Bronchial epithelial cell (primary cell): ENCODE data around the gene MYBPC3. TPM values are rescaled to one million over a fixed set of nuclear protein-coding genes. Genes with fewer than 3 reads are reported as not detected.

Source experiments
- DNase-seq: peaks from one replicate; pipeline ENCODE4 v3.0.0-alpha.2; 2010; ENCODE audit warnings: low read depth
- FAIRE-seq: peaks from 2 replicates; lab custom pipeline; 2011; peaks lifted over from hg19 to GRCh38; lab: Jason Lieb, UNC
- H3K27me3 ChIP-seq: 2 replicates; pipeline ENCODE4 v1.5.1; 2011; ENCODE audit warnings: low read length; ENCODE audit not compliant: control insufficient read depth, insufficient read depth
- H3K36me3 ChIP-seq: 2 replicates; pipeline ENCODE4 v1.5.1; 2011; ENCODE audit warnings: low read length; ENCODE audit not compliant: control insufficient read depth, insufficient read depth
- H3K4me3 ChIP-seq: 2 replicates; pipeline ENCODE4 v1.5.1; 2011; ENCODE audit warnings: mild to moderate bottlenecking, low read depth, low read length, control low read depth
- total RNA-seq: library from RNA; depleted of rRNA; stranded (reverse); fragments of >200 nt; gene quantifications from 2 replicates; pipeline ENCODE4 v1.2.1, GENCODE V29; 2014
- TF ChIP-seq, protein P1 (sequence below): IDR thresholded peaks from 2 replicates; pipeline ENCODE4 v1.5.1; 2011; ENCODE audit warnings: mild to moderate bottlenecking, moderate library complexity, low read length, control low read depth, inconsistent platforms; ENCODE audit not compliant: insufficient read depth, severe bottlenecking

The MYBPC3 gene
- total RNA-seq, 1 donor from 2014 or later, result under 0.01 TPM

DNA sequence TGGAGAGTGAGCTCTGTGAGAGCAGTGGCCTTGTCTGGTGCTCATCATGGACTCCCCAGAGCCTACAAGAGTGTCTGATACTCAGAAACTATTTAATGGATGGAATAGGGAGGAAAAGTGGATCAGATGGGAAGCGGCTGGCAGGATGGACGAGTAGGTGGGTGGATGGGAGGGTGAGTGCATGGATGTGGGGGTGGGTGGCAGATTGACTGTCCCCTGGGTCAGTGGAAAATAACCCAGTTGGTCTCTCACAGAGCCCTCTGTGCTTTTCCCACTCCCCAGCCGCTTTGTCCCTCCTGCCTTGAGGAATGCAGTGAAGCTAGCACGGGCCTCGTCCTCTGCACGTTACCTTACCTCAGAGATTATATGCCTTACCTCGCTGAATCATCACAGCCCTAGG is 19.9 kb upstream of the MYBPC3 start:
- Histone ChIP-seq H3K4me3 (no peak overlapping the region), H3K27me3 (no peaks in the 10 kb centered on the region), H3K36me3 (no peaks in the 10 kb centered on the region)
- TF ChIP-seq, protein P1, sequence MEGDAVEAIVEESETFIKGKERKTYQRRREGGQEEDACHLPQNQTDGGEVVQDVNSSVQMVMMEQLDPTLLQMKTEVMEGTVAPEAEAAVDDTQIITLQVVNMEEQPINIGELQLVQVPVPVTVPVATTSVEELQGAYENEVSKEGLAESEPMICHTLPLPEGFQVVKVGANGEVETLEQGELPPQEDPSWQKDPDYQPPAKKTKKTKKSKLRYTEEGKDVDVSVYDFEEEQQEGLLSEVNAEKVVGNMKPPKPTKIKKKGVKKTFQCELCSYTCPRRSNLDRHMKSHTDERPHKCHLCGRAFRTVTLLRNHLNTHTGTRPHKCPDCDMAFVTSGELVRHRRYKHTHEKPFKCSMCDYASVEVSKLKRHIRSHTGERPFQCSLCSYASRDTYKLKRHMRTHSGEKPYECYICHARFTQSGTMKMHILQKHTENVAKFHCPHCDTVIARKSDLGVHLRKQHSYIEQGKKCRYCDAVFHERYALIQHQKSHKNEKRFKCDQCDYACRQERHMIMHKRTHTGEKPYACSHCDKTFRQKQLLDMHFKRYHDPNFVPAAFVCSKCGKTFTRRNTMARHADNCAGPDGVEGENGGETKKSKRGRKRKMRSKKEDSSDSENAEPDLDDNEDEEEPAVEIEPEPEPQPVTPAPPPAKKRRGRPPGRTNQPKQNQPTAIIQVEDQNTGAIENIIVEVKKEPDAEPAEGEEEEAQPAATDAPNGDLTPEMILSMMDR, result no peak
- DNase-seq, result peak; percentile 31
- FAIRE-seq, result no peak

DNA sequence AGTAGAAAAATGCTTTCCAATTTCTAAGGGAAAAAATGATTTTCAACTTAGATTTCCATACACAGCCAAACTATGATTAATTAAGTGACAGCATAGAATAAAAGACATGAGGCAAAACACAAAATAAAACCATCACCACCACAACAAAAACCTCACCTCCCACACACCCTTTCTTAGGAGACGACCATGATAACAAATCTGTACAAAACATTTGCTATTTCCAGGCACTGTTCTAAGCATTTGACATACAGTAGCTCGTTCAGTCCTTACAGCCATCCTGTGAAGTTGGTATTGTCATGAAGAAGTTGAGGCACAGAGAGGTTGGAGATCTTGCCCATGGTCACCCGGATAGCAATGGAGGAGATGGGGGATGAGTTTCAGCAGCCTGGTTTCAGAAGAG is 17.2 kb upstream of the MYBPC3 start:
- DNase-seq, result no peak

DNA sequence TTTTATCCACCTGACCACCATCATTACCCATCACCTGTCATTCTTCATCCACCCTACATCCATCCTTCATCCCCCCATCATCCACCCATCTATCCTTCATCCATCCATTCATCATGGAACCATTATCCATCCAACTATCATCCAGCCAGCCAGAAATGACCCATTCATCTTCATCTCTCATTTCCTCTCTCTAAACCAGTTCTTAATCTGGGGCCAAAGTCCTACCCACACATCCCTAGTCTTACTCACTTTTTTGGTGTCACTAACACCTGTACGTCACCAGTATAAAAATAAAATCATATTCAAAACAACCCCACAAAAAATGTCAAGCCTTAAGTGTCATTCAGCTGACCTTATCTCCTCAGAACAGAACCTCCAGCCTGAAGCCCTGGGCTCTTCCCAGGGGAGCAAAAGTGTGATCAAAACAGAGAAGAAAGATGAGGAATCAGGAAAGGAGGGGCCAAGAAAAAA is 13.6 kb upstream of the MYBPC3 start:
- TF ChIP-seq, protein P1, result no peak
- no peaks in the 10 kb centered on the region for H3K36me3 ChIP-seq
- no peak for FAIRE-seq
- peaks cover 2% of the 10 kb centered on the region for H3K27me3 ChIP-seq
- no peak for DNase-seq
- H3K4me3 ChIP-seq, result no peak overlapping the region

More for the DNA sequence above, 17.2 kb upstream of the MYBPC3 start:
- TF ChIP-seq, protein P1, result no peak
- no peak overlapping the region for H3K4me3 ChIP-seq
- H3K36me3 ChIP-seq, result no peaks in the 10 kb centered on the region
- no peaks in the 10 kb centered on the region for H3K27me3 ChIP-seq
- FAIRE-seq, result no peak

DNA sequence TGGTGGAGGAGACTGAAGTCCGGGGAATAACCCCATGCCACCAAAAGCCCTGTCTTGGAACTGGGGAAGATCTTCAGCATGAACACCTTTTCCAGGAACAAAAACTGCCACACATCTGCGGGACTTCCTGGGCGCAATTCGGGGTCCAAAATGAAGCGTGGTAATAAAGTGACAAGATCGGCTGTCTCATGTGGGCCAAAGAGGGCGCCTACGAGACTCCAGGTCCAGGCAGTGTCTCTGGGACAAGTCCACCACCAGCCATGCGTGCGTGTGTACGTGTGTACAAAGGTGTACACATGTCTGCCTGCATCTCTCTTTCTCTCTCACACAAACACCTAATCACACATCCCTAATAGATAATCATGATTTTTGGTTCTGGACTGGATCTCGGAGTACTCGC is 8.9 kb upstream of the MYBPC3 start:
- TF ChIP-seq, protein P1, result no peak
- no peak for FAIRE-seq

DNA sequence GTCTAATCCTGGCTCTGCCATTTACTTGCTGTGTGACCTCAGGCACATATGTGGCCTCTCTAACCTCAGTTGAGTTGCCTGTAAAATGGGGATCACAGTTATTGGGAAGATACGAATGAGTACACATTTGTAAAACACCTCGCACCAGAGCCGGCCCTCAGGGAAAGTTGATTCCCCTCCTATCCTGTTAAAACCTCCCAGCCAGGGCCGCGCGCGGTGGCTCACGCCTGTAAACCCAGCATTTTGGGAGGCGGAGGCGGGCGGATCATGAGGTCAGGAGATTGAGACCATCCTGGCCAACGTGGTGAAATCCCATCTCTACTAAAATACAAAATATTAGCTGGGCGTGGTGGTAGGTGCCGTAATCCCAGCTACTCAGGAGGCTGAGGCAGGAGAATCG is 7.8 kb upstream of the MYBPC3 start:
- peaks cover 2% of the 10 kb centered on the region for H3K27me3 ChIP-seq
- DNase-seq, result no peak
- no peaks in the 10 kb centered on the region for H3K36me3 ChIP-seq
- TF ChIP-seq, protein P1, result no peak
- FAIRE-seq, result no peak
- no peak overlapping the region for H3K4me3 ChIP-seq

More for the DNA sequence above, 8.9 kb upstream of the MYBPC3 start:
- H3K36me3 ChIP-seq, result no peaks in the 10 kb centered on the region
- DNase-seq, result no peak
- H3K4me3 ChIP-seq, result no peak overlapping the region
- H3K27me3 ChIP-seq, result peaks cover 2% of the 10 kb centered on the region

DNA sequence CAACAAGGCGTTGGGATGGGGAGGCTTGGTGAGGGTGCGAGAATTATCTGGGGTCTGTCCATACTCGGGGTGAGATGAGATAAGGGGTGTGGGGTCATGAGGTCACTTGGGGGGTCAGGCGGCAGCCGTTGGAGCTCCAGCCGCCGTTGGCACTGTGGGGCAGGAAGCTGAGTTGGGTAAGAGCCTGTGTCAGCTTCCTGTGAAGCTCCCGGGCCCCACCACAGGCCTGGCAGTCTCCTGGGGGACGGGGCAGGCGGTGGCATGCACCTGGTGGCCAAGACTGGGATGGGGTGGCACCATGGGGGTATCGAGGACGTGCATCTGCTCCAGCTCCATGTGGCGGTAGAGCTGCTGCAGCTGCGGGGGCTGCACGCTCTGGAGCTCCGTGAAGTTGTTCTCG is 7.1 kb upstream of the MYBPC3 start:
- FAIRE-seq, result no peak
- Histone ChIP-seq H3K36me3 (no peaks in the 10 kb centered on the region), H3K4me3 (no peak overlapping the region), H3K27me3 (peaks cover 2% of the 10 kb centered on the region)
- no peak for DNase-seq
- TF ChIP-seq, protein P1, result no peak
